HUES6 (cell line): ENCODE results near the gene UPF2.
"Not testable (repeated sequence)": the region's sequence is repeated elsewhere in the genome, so short reads cannot be mapped to it uniquely, and the experiment has no call there.

Experiments
- H3K27ac ChIP-seq: 2 replicates; pipeline ENCODE4 v1.7.0; 2013; ENCODE audit warnings: low read depth, mild to moderate bottlenecking, low read length, inconsistent platforms
- H3K27me3 ChIP-seq: 2 replicates; pipeline ENCODE4 v1.6.1; 2013; ENCODE audit warnings: low read length; ENCODE audit not compliant: control insufficient read depth, insufficient read depth
- H3K36me3 ChIP-seq: 2 replicates; pipeline ENCODE4 v1.6.1; 2013; ENCODE audit warnings: low read length; ENCODE audit not compliant: control insufficient read depth, insufficient read depth
- H3K4me1 ChIP-seq: 2 replicates; pipeline ENCODE4 v1.6.1; 2013; ENCODE audit warnings: low read length; ENCODE audit not compliant: control insufficient read depth, insufficient read depth
- H3K4me3 ChIP-seq: 2 replicates; pipeline ENCODE4 v1.5.1; 2013; ENCODE audit warnings: low read depth, low read length
- H3K9ac ChIP-seq: one replicate; pipeline ENCODE4 v1.6.1; 2013; ENCODE audit warnings: mild to moderate bottlenecking, low read length
- H3K9me3 ChIP-seq: 2 replicates; pipeline ENCODE4 v1.6.1; 2013; ENCODE audit warnings: low read depth, low read length; ENCODE audit not compliant: control insufficient read depth, insufficient read depth

The UPF2 gene

GRCh38 chr10:11894381-11895107, 148.1 kb downstream of the UPF2 start:
- Histone ChIP-seq H3K4me1 (peaks cover 6% of the 10 kb centered on the region; the same call in 1 of the 2 replicates), H3K27me3 (no peaks in the 10 kb centered on the region), H3K27ac (no peak overlapping the region), H3K9ac (no peak overlapping the region), H3K4me3 (no peak overlapping the region), H3K9me3 (no peaks in the 10 kb centered on the region), H3K36me3 (no peaks in the 10 kb centered on the region)

GRCh38 chr10:11893749-11894278, 148.8 kb downstream of the UPF2 start:
- Histone ChIP-seq H3K9me3 (no peaks in the 10 kb centered on the region), H3K27ac (no peak overlapping the region), H3K4me3 (no peak overlapping the region), H3K27me3 (no peaks in the 10 kb centered on the region), H3K9ac (no peak overlapping the region), H3K4me1 (peaks cover 6% of the 10 kb centered on the region; the same call in 1 of the 2 replicates), H3K36me3 (no peaks in the 10 kb centered on the region)

DNA sequence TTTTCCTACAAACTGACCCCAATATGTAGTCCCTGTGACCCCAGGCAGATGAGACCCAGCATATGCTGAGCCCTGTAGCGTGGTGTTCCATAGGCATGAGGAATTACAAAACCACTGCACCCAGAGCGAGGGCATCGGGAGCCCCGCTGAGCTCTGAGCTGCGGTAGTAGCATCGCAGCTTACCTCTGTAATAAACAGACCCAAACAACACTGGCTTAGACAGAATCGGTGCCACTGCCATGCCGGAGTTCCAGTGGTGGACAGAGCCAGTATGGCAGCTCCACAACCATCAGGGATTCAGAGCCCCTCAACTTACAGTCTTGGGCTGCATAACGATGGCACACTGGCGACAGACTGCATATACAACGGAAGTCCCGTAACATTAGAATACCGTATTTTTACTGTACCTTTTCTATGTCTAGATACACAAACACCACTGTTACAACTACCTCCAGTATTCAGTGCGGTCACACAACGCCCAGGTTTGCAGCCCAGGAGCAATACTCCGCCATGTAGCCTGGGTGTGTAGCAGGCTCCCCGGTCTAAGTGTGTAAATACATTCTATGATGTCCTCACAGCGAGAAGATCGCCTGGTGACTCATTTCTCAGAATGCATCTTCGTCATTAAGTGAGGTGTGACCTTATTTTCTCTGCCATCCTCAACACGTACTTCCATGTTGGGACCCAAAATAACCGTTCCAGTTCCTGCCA, 150.7 kb downstream of the UPF2 start:
- no peak overlapping the region for H3K27ac ChIP-seq
- H3K4me1 ChIP-seq, result no peaks in the 10 kb centered on the region
- no peaks in the 10 kb centered on the region for H3K27me3 ChIP-seq
- H3K4me3 ChIP-seq, result no peak overlapping the region
- H3K36me3 ChIP-seq, result no peaks in the 10 kb centered on the region
- H3K9ac ChIP-seq, result no peak overlapping the region
- H3K9me3 ChIP-seq, result no peaks in the 10 kb centered on the region

GRCh38 chr10:11889263-11889662, 153.3 kb downstream of the UPF2 start:
- H3K9ac ChIP-seq, H3K27ac ChIP-seq, H3K4me1 ChIP-seq, H3K27me3 ChIP-seq, H3K4me3 ChIP-seq, H3K9me3 ChIP-seq, H3K36me3 ChIP-seq: not testable (repeated sequence)

DNA sequence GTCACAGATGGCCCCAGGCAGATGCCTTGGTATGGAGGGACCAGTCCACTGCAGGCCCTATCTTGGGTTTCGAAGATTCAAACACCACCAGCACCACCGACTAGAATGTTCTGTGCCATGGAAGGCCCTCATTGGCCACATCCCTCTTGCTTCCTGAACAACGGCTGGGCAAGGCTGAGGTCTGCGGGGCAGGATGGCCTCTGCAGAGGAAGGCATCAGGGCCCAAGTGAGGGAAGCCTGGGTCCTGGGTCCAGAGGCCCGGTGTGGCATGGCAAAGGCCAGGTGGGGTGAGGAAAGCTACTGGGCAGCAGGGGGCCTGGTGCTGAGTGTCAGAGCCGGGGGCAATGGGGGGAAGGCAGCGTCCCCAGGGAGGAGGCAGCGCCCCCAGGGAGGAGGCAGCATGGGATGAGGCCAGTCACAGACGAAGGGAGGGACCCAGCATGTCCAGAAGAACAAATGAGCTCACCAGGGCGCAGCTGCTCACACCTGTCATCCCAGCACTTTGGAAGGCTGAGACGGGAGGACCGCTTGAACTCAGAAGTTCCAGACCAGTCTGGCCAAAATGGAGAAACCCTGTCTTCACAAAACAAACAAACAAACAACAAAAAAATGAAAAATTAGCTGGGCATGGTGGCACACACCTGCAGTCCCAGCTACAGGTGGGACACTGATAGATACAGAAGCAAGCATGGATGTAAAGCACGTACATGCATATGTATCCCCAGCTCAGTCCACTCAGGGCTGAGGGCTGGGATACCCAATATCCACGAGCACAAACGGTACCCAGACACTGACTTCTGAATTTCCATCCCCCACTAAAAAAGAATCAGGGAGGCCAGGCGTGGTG, 155.0 kb downstream of the UPF2 start:
- peaks cover 2% of the 10 kb centered on the region; the same call in 1 of the 2 replicates for H3K9me3 ChIP-seq
- H3K27ac ChIP-seq, result no peak overlapping the region
- H3K4me1 ChIP-seq, result no peaks in the 10 kb centered on the region
- H3K27me3 ChIP-seq, result no peaks in the 10 kb centered on the region
- no peaks in the 10 kb centered on the region for H3K36me3 ChIP-seq
- no peak overlapping the region for H3K9ac ChIP-seq
- H3K4me3 ChIP-seq, result no peak overlapping the region

- Histone ChIP-seq H3K27me3 (no peaks in the 10 kb centered on the region), H3K9me3 (peaks cover 2% of the 10 kb centered on the region; the same call in 1 of the 2 replicates), H3K4me3 (no peak overlapping the region), H3K9ac (no peak overlapping the region), H3K27ac (no peak overlapping the region), H3K4me1 (no peaks in the 10 kb centered on the region), H3K36me3 (no peaks in the 10 kb centered on the region)
Observed at GRCh38 chr10:11886851-11887250, 155.8 kb downstream of the UPF2 start.

GRCh38 chr10:11886138-11886474, 156.5 kb downstream of the UPF2 start:
- H3K27me3 ChIP-seq, result no peaks in the 10 kb centered on the region
- no peaks in the 10 kb centered on the region for H3K36me3 ChIP-seq
- peaks cover 2% of the 10 kb centered on the region; the same call in 1 of the 2 replicates for H3K9me3 ChIP-seq
- H3K9ac ChIP-seq, result no peak overlapping the region
- H3K4me3 ChIP-seq, result no peak overlapping the region
- H3K4me1 ChIP-seq, result no peaks in the 10 kb centered on the region
- H3K27ac ChIP-seq, result no peak overlapping the region

DNA sequence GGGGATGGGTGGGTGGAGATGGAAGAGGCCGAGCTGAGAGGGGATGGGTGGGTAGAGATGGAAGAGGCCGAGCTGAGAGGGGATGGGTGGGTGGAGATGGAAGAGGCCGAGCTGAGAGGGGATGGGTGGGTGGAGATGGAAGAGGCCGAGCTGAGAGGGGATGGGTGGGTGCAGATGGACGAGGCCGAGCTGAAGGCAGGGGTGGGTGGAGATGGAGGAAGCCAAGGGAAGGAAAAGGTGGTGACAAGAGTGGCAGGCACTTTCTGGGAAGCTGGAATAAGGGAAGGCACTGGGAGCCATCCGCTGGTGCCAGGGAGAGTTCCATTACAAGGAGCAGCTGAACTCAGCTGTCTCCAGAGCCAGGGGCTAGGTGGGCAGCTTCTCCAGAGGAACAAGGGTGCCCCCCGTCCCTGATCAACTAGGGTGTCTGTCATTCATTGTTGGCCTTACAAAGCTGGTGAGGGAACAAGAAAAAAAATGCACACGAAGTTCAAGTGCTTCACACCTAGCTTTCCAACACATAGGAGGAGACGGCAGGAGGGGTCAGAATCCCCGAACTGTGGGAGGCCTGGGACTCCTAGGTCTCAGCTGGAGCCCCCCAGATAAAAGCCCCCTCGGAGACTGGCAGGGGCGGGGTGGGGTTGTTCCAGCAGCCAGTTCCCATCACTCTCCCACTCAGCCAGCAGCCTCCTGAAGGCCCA, 157.0 kb downstream of the UPF2 start:
- Histone ChIP-seq H3K4me3 (no peak overlapping the region), H3K9ac (no peak overlapping the region), H3K9me3 (peaks cover 2% of the 10 kb centered on the region; the same call in 1 of the 2 replicates), H3K36me3 (no peaks in the 10 kb centered on the region), H3K4me1 (peaks cover 4% of the 10 kb centered on the region; the same call in 1 of the 2 replicates), H3K27me3 (no peaks in the 10 kb centered on the region), H3K27ac (no peak overlapping the region)

DNA sequence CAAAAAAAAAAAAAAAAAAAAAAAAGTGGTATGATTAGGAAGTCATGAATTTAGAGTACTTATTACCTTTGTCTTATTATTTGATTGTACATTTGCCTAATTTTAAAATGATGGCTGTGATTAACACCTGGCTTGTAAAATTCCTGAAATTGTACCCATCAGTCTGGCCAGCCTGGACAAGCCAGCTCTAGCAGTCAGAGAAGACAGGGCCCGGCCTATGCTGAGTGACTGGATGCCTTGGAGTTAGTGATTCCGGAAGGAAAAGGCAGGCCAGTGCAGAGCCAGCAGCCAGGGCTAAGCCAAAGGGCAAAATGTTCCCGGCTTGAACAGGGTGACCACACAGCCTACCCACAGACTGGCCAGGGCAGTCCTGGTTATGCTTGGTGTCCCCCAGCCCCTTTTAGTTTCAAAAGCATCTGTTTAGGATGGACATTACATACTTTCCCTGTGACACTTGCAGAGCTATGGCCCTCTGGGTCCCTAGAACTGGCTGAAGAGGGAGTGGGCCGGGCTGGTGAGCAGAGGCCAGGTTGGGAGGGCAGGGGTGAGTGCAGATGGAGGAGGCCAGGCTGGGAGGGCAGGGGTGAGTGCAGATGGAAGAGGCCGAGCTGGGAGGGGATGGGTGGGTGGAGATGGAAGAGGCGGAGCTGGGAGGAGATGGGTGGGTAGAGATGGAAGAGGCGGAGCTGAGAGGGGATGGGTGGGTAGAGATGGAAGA, 157.7 kb downstream of the UPF2 start:
- Histone ChIP-seq H3K9me3 (peaks cover 2% of the 10 kb centered on the region; the same call in 1 of the 2 replicates), H3K4me3 (no peak overlapping the region), H3K4me1 (peaks cover 5% of the 10 kb centered on the region; the same call in 1 of the 2 replicates), H3K27ac (no peak overlapping the region), H3K9ac (no peak overlapping the region), H3K36me3 (no peaks in the 10 kb centered on the region), H3K27me3 (no peaks in the 10 kb centered on the region)
